Measurements from ENCODE around the gene DDI2.

DNA sequence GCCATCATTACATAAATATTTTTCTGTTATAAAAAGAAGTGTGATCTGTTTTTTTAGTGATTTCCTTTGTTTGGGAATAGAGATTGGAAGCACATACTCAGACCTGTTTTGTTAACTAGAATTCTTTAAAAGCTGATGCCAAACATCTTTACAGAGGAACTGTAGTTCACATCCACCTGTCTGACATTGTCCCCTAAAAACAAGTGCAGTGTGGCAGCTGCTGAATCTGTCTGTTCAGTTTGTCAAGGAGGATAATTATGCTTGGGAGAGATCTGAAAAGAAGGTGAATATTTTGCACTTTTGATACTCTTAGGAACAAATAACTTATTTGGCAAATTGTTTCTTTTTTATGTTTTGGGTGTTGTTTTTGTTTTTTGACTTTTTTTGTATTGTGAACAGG is 46.0 kb upstream of the DDI2 start:
- TF ChIP-seq, protein P1, sequence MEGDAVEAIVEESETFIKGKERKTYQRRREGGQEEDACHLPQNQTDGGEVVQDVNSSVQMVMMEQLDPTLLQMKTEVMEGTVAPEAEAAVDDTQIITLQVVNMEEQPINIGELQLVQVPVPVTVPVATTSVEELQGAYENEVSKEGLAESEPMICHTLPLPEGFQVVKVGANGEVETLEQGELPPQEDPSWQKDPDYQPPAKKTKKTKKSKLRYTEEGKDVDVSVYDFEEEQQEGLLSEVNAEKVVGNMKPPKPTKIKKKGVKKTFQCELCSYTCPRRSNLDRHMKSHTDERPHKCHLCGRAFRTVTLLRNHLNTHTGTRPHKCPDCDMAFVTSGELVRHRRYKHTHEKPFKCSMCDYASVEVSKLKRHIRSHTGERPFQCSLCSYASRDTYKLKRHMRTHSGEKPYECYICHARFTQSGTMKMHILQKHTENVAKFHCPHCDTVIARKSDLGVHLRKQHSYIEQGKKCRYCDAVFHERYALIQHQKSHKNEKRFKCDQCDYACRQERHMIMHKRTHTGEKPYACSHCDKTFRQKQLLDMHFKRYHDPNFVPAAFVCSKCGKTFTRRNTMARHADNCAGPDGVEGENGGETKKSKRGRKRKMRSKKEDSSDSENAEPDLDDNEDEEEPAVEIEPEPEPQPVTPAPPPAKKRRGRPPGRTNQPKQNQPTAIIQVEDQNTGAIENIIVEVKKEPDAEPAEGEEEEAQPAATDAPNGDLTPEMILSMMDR (IDR thresholded peaks at IDR 0.05): no peak
- TF ChIP-seq POLR2A (IDR thresholded peaks at IDR 0.05) (no peak), POLR2AphosphoS5 (IDR thresholded peaks at IDR 0.05) (no peak)

Data from breast epithelium (tissue), 3 donors.